Uterus (tissue), 4 donors: ENCODE data around the gene RNF13. TPM values are rescaled to one million over a fixed set of nuclear protein-coding genes. Genes with fewer than 3 reads are reported as not detected.

ENCODE experiments used
- DNase-seq, 2 donors: peaks; one replicate each; pipeline ENCODE4 v3.0.0-alpha.2; 2019 to 2020
- H3K27ac ChIP-seq, 2 donors: fragments of 200-600 bp; sonication (generic); 1 replicate in 1 of 2; 2 replicates in 1 of 2; pipeline ENCODE4 v1.5.1; 2016 to 2018
- H3K27me3 ChIP-seq, 2 donors: fragments of 200-600 bp; sonication (generic); one replicate each; pipeline ENCODE4 v1.5.1; 2018 to 2019; ENCODE audit warnings: control low read depth in 1 of 2
- H3K36me3 ChIP-seq, 2 donors: fragments of 200-600 bp; sonication (generic); one replicate each; pipeline ENCODE4 v1.5.1; 2019; ENCODE audit warnings: control low read depth in 1 of 2
- H3K4me1 ChIP-seq, 2 donors: fragments of 200-600 bp; sonication (generic); one replicate each; pipeline ENCODE4 v1.5.1; 2018 to 2019; ENCODE audit warnings: control low read depth in 1 of 2
- H3K4me3 ChIP-seq, 2 donors: fragments of 200-600 bp; sonication (generic); 1 replicate in 1 of 2; 2 replicates in 1 of 2; pipeline ENCODE4 v1.5.1; 2018 to 2019; ENCODE audit warnings: mild to moderate bottlenecking in 1 of 2
- H3K9me3 ChIP-seq, 2 donors: fragments of 200-600 bp; sonication (generic); one replicate each; pipeline ENCODE4 v1.5.1; 2019; ENCODE audit warnings: control low read depth in 1 of 2
- CTCF ChIP-seq, 4 experiments: fragments of 200-600 bp in 2 of 4; fragments of 450-650 bp in 2 of 4; sonication (generic) in 2 of 4; IDR thresholded peaks; one replicate each; pipeline ENCODE4 v1.5.1; 2016 to 2019; ENCODE audit warnings: antibody characterized with exemption in 4 of 4, mild to moderate bottlenecking in 2 of 4, moderate library complexity in 1 of 4
- POLR2A ChIP-seq, 2 donors: fragments of 450-650 bp; IDR thresholded peaks; one replicate each; pipeline ENCODE4 v1.6.1; 2016; ENCODE audit warnings: antibody characterized with exemption in 2 of 2, mild to moderate bottlenecking in 1 of 2, moderate library complexity in 1 of 2
- intact Hi-C: fragments of 100-400 bp; cut with DNase I; formaldehyde crosslinking; loops from one replicate; pipeline ENCODE4 v1.15.1; 2023; ENCODE audit warnings: low total_unique reads
- total RNA-seq, 4 donors: library from RNA; depleted of rRNA in 3 of 4; stranded (reverse); fragments of >200 nt in 3 of 4; gene quantifications; one replicate each; pipeline versions ENCODE4 v1.1.0 to v1.2.4, GENCODE V29; 2014 to 2023
- donor health status: DM: yes; HTN: yes; CAD: no.

RNF13 gene
- total RNA-seq, 4 donors from 2014 or later = 108 to 131 (median 113) TPM

- Histone ChIP-seq H3K4me3 (no peak overlapping the region), H3K27me3 (no peaks in the 10 kb centered on the region), H3K9me3 (no peaks in the 10 kb centered on the region), H3K4me1 (peaks cover 0 to 4% of the 10 kb centered on the region in 2 donors), H3K27ac (no peak overlapping the region), H3K36me3 (peaks cover 0 to 4% of the 10 kb centered on the region in 2 donors)
- TF ChIP-seq POLR2A (IDR thresholded peaks at IDR 0.05) (no peak), CTCF (IDR thresholded peaks at IDR 0.05) (no peak)
- intact Hi-C loops = no loop called here
- no peak for DNase-seq
Observed at GRCh38 chr3:149848688-149849087, 35.7 kb downstream of the RNF13 start.

- no peak for TF ChIP-seq CTCF (IDR thresholded peaks at IDR 0.05)
- no peak for TF ChIP-seq POLR2A (IDR thresholded peaks at IDR 0.05)
- H3K4me1 ChIP-seq = peaks cover 0 to 4% of the 10 kb centered on the region in 2 donors
- no peaks in the 10 kb centered on the region for H3K27me3 ChIP-seq
- intact Hi-C loops = no loop called here
- no peaks in the 10 kb centered on the region for H3K9me3 ChIP-seq
- peaks cover 0 to 4% of the 10 kb centered on the region in 2 donors for H3K36me3 ChIP-seq
- H3K4me3 ChIP-seq = no peak overlapping the region
- H3K27ac ChIP-seq = no peak overlapping the region
- DNase-seq = no peak
Observed at GRCh38 chr3:149850787-149851584, 38.0 kb downstream of the RNF13 start.

DNA sequence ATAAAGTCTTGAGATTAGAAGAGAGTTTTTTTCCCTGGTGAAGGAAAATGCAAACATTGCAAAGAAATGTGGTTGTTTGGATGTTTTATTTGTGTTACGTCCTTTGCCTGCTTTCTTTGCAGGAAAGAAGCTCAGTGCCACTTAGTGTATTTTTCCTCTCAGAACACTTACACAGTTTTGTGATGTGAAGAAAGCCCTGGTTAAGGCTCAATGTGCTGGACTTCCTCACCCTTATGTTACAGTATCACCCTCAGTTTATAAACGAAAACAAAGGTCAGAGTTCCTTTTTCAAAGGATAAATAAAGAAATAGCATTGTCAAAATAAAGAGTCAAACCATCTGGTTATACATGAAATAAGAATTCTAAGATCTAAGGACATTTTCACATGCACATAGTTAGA lies 45.9 kb downstream of the RNF13 start:
- Histone ChIP-seq H3K9me3 (no peaks in the 10 kb centered on the region), H3K36me3 (no peaks in the 10 kb centered on the region)

GRCh38 chr3:149860881-149861280 lies 47.9 kb downstream of the RNF13 start:
- H3K4me3 ChIP-seq = no peak overlapping the region

More for the DNA sequence above, 45.9 kb downstream of the RNF13 start:
- no peak overlapping the region for H3K27ac ChIP-seq
- no peak overlapping the region for H3K4me3 ChIP-seq
- intact Hi-C loops = no loop called here
- H3K27me3 ChIP-seq = no peaks in the 10 kb centered on the region
- no peak for TF ChIP-seq CTCF (IDR thresholded peaks at IDR 0.05)
- DNase-seq = no peak
- H3K4me1 ChIP-seq = no peaks in the 10 kb centered on the region

More at GRCh38 chr3:149860881-149861280, 47.9 kb downstream of the RNF13 start:
- Histone ChIP-seq H3K9me3 (no peaks in the 10 kb centered on the region), H3K4me1 (no peaks in the 10 kb centered on the region), H3K36me3 (no peaks in the 10 kb centered on the region), H3K27ac (no peak overlapping the region), H3K27me3 (no peaks in the 10 kb centered on the region)
- TF ChIP-seq POLR2A (IDR thresholded peaks at IDR 0.05) = no peak
- no peak for TF ChIP-seq CTCF (IDR thresholded peaks at IDR 0.05)
- intact Hi-C loops = no loop called here
- no peak for DNase-seq
